ENCODE data around the gene DIMT1.

DIMT1 gene

DNA sequence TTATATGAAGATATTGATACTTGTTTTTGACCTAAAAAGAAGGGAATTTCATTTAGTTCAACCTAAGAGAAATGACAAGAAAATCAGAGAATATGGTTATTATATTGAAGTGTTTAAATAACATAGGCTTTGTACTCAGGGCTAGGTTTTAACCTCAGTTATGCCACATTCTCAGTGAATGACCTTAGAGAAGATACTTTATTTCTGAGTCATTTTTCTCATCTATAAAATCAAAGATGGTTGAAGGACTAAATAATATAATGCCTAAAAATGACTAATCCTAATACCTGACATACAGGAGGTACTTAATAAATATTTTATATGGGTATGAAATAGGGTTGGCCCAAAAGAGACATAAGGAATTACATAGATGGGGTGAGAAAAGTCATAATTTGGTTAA lies 32.3 kb downstream of the DIMT1 start:
- peak; percentile 23 for DNase-seq (ENCODE audit: low read depth)

DNA sequence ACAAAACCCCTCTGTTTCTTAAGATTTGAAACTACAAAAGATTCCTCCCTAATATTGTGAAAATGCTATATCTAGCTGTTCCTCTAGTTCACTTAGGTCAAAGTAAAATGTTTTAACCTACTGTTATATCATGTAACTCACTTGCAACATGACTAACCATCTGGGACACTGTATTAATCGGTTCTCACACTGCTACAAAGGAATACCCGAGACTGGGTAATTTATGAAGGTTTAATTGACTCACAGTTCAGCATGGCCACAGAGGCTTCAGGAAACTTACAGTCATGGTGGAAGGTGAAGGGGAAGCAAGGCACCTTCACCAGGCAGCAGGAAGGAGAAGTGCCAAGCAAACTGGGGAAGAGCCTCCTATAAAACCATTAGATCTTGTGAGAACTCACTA lies 34.7 kb downstream of the DIMT1 start:
- DNase-seq (ENCODE audit: low read depth): no peak

DNA sequence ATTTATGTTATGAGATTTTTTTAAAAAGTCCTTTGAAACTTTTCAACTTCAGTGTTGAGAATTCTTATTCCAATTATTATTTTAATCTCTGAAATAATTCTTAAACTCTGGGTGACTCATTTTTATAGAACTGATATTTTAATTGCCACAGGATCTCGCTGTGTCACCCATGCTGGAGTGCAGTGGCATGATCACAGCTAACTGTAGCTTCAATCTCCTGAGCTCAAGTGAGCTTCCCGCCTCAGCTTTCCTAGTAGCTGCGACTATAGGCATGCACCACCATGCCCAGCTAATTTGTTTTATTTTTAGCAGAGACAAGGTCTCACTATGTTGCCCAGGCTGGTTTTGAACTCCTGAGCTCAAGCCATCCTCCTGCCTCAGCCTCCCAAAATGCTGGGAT lies 41.0 kb downstream of the DIMT1 start:
- DNase-seq (ENCODE audit: low read depth): no peak

DNA sequence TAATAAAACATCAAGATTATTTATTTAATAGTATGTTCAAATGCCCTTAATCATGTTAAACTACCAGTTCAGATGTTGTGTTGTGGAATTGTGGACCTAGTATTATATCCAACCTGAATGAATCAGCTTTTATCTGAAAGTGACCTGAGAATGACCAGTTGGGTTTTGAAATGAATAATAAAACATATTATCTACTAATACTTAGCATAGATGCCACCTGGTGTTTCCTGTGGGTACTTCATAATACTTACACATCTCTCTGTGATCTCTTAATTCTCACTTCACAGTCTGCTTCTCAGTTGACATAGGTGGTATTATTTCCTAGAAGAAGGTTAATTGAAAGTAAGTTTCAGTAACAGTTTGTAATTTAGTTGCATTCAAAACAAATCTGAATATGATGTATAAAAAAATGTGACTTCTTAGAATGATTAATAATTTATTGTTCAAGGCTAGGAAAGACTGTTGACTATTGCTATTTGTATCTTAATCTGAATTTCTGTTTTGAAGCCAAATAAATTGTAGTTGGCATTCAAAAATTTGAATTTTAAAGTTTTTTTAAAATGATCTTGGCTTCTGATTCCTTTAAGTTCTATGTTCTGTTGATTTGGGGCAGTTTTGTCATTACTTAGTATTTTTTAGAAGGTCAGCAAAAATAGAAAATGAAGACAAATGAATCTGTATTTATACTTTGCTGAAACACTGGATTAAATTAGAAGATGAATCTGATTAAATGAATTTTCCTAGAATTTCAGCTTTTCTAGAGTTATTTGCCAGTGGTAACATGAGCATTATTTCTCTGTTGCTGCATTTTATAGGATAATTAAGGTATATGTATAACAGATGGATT lies 49.5 kb downstream of the DIMT1 start:
- DNase-seq (ENCODE audit: low read depth): peak; percentile 63

DNA sequence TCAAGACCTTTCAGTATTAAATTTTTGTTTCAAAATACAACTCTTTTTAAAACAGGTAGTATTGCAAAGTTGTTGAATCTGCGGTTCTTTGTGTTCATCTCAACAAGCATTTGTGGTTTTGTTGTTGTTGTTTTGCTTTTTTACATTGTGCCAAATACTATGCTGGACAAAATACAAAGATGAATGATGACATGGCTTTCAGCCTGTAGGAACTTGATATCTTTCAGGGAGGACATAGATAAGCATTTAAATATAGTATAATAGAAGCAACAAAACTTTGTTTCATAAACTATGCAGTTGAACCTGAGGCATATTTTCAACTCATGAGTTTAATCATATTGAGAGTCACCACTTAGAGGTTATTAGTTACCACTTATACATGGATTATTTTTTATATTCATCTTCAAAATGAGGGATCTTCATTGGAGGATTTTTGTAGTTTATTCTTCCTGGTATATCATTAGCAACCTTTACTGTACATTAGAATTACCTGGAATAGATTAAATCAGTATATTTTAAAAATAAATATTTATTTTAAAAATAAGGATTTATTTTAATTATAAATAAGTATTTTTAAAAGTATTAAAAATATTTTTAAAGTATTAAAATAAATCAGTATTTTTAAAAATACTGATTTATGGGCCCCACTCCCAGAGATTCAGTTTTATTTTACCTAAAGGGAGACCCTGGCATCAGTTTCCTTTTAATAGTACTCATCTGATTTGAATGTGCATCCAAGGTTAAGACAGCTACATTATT lies 54.8 kb downstream of the DIMT1 start:
- no peak for DNase-seq (ENCODE audit: low read depth)

DNA sequence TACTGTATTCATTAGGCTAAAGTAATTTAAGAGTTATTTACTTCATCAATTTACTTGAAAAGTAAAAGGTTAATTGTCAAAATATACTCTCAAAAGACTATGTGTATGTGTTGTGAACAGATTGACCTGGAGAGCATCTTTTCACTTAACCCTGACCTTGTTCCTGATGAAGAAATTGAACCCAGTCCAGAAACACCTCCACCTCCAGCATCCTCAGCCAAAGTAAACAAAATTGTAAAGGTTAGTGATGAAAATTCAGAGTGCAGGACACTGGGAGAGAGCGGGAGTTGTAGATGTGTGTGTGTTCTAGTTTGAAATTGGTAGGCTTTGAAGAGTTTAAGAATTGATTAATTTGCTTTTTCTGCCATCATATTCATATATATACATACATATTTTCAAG lies 55.8 kb downstream of the DIMT1 start:
- no peak for DNase-seq (ENCODE audit: low read depth)

DNA sequence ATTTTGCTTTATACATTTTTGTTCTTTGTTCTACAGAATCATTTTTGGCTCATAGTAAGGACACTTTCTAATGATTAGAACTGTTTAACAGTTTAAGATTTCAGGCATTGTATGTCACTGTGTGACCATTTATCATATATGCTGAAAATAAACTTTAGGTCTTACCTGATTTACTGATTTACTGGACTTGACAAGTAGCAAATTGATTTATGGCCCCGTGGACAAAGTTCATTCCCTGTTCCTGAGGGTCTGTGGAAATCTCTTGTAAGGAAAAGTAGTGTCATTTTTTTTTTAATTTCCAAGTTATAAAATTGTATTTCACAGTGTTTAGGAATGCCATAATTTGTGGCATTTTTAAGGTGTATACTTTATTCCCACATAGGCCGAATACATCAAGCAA lies 57.0 kb downstream of the DIMT1 start:
- DNase-seq (ENCODE audit: low read depth): no peak

DNA sequence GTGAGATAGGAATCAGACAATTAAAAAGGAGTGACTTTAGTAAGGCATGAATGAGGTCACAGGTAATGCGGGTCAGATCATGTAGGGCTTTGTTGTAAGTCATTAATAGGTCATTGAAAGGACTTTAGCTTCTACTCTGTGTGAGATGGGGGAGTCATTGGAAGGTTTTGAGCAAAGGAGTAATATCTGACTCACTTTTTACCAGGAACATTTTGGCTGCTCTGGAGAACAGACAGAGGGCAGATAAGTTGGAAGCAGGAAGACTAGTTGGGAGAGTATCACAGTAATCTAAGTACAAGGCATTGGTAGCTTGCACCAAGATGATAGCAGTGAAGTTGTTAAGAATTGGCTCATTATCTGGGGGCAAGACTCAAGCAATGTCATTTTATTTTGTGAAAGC lies 60.3 kb downstream of the DIMT1 start:
- DNase-seq (ENCODE audit: low read depth): no peak

DNA sequence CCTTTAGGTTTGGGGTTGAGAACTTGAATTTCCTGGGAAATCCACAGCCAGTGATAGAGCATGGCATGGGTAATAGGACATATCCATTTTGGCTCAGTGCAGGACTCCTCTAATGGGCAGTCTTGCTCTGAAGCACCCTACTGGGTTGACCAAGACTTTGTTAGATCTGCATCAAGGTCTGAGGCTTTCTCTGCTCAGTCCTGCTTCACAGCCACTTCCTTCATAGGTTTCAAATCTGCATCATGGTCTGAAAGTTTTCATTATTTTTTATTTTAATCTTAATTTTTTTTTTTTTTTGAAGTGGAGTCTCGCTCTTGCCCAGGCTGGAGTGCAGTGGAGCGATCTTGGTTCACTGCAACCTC lies 61.2 kb downstream of the DIMT1 start:
- DNase-seq (ENCODE audit: low read depth): no peak

DNA sequence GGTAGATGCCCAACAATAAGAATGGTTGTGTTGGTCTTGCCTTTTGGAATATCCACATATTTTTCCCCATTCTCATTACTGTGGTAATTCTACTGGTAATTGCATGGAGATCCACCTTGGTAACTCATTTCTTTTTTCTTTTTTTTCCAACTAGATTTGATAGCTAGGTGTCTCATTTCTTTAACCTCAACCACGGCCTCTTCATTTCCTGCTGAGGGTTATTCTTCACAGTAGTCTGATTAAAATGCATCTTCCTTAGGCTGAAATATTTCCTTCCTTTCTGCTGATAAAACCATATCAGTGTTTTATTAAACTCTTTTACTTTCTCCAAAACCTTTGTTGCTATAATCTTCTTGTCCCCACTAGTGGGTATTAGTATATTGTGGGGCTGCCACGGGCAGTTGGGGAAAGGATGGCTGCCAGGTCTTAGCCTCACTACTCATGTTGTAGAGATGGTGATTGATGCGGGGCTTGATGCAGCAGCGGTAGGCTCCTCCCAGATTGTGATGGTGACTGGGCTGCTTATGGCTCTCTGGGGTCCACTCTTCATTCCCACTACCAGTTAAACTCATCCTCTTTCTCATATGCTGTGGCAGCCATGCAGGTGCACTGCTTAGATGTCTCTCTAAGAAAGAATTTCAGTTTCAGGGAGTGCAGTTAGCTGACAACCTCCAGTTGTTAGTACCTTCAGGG lies 61.8 kb downstream of the DIMT1 start:
- DNase-seq (ENCODE audit: low read depth): no peak

DNA sequence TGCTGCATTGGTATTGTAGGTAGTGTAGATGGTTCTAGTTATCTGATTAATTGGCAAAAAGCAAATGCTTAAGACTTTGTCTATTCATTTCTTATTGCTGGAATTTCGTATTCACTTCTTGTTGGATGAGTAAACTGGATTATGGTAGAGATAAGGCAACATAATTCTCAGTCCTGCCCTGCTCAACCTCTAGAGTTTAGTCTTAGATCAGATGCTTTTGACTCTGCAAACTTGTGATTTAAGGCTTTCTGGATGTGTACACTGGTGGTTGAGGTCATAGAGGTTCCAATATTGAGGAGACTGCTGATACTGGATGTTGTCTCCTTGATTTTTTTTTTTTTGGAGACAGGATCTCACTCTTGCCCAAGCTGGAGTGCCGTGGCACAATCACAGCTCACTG lies 62.7 kb downstream of the DIMT1 start:
- DNase-seq (ENCODE audit: low read depth): no peak

DNA sequence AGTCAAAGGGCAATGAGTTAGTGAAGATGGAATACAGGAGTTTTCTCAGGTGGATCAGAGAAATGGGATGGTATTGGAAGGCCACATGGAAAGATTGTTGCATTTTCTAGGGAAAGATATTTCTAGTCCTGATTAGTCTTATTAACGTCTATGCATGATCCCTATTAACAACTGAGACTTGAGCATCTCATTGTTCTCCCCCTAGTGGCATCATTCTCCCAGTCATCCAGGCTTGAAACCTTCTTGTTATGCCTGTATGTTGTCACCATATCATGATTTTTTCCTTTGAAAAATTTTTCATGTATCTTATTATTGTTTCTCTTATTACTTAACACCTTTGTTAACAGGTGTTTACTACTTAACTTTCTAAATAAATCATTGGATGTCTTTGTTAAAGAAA lies 63.3 kb downstream of the DIMT1 start:
- peak; percentile 6 for DNase-seq (ENCODE audit: low read depth)

Data from EH (cell line).